Activated T-helper 1 cell treated with anti-CD3 and anti-CD28 coated beads, Interleukin-12 subunit alpha, Interleukin-12 subunit beta, Interleukin-2, Interleukin-4 antibody, amounts not matched to agents 30 ng/mL and 10 ng/mL and 1 ng/mL, durations not matched to agents 14 hours and 24 hours and 36 hours (primary cell): Measurements from ENCODE around the gene SAMD8. TPM values are rescaled to one million over a fixed set of nuclear protein-coding genes. Genes with fewer than 3 reads are reported as not detected.
A peak's percentile ranks its signal among the peaks of the same experiment; 100 is the strongest.

Source experiments
- DNase-seq: peaks from one replicate; pipeline ENCODE4 v3.0.0; 2021; ENCODE audit warnings: low spot score
- H3K27ac Mint-ChIP-seq: one replicate; pipeline ENCODE4 v1.8.0; 2021; ENCODE audit warnings: mild to moderate bottlenecking, mixed read lengths
- H3K27me3 Mint-ChIP-seq: one replicate; pipeline ENCODE4 v1.8.0; 2022; ENCODE audit warnings: mild to moderate bottlenecking, moderate library complexity, mixed read lengths; ENCODE audit not compliant: insufficient read depth
- H3K36me3 Mint-ChIP-seq: one replicate; pipeline ENCODE4 v1.8.0; 2021; ENCODE audit warnings: low read depth, mixed read lengths
- H3K4me1 Mint-ChIP-seq: one replicate; pipeline ENCODE4 v1.8.0; 2021; ENCODE audit warnings: low read depth, mixed read lengths
- H3K4me3 Mint-ChIP-seq: one replicate; pipeline ENCODE4 v1.8.0; 2021; ENCODE audit warnings: mild to moderate bottlenecking, moderate library complexity, mixed read lengths
- H3K9me3 Mint-ChIP-seq: one replicate; pipeline ENCODE4 v1.8.0; 2021; ENCODE audit warnings: mixed read lengths
- intact Hi-C: fragments of 100-400 bp; cut with micrococcal nuclease; formaldehyde crosslinking; loops from one replicate; pipeline ENCODE4 v1.15.1; 2024
- total RNA-seq: library from RNA; stranded (reverse); gene quantifications from 2 replicates; pipeline ENCODE4 v1.2.3, GENCODE V29; 2022

Gene SAMD8
- total RNA-seq: 16.2 and 16.5 TPM in 2 replicates

GRCh38 chr10:75111365-75111906, at the start of gene SAMD8:
TSS of gene SAMD8 (plus strand) at chr10:75111656. CDS start at chr10:75150529, 38,873 bp downstream.
- H3K27ac Mint-ChIP-seq: peak within 1 kb of the TSS; percentile 99
- H3K4me1 Mint-ChIP-seq: peaks cover 50% of the 10 kb centered on the region
- peak within 1 kb of the TSS; percentile 95 for H3K4me3 Mint-ChIP-seq
- intact Hi-C loops: loop anchor here (1.0 to 5.0 kb wide), 10 partner anchors 67 to 1864 kb away; partner anchors contain the start of genes ADK, AP3M1, DNAJC9 and KAT6B
- peaks cover 10% of the 10 kb centered on the region for H3K36me3 Mint-ChIP-seq
- H3K27me3 Mint-ChIP-seq: no peaks in the 10 kb centered on the region
- DNase-seq: peak; percentile 97
- H3K9me3 Mint-ChIP-seq: no peaks in the 10 kb centered on the region

GRCh38 chr10:75061709-75062505, 49.5 kb upstream of the SAMD8 start:
- H3K27ac Mint-ChIP-seq: no peak overlapping the region
- no peaks in the 10 kb centered on the region for H3K4me1 Mint-ChIP-seq
- no peak overlapping the region for H3K4me3 Mint-ChIP-seq
- intact Hi-C loops: no loop called here
- no peaks in the 10 kb centered on the region for H3K27me3 Mint-ChIP-seq
- H3K9me3 Mint-ChIP-seq: no peaks in the 10 kb centered on the region
- DNase-seq: no peak
- peaks cover 2% of the 10 kb centered on the region for H3K36me3 Mint-ChIP-seq

- DNase-seq: no peak
- intact Hi-C loops: no loop called here
- no peaks in the 10 kb centered on the region for H3K4me1 Mint-ChIP-seq
- H3K4me3 Mint-ChIP-seq: no peak overlapping the region
- no peak overlapping the region for H3K27ac Mint-ChIP-seq
- H3K27me3 Mint-ChIP-seq: no peaks in the 10 kb centered on the region
- H3K9me3 Mint-ChIP-seq: no peaks in the 10 kb centered on the region
- peaks cover 2% of the 10 kb centered on the region for H3K36me3 Mint-ChIP-seq
Measured at GRCh38 chr10:75062506-75063299, 48.8 kb upstream of the SAMD8 start.

GRCh38 chr10:75063461-75064230, 47.8 kb upstream of the SAMD8 start:
- Mint-ChIP-seq H3K27ac (no peak overlapping the region), H3K4me1 (no peaks in the 10 kb centered on the region), H3K9me3 (no peaks in the 10 kb centered on the region), H3K36me3 (peaks cover 2% of the 10 kb centered on the region), H3K27me3 (no peaks in the 10 kb centered on the region), H3K4me3 (no peak overlapping the region)
- no peak for DNase-seq
- intact Hi-C loops: no loop called here

- H3K4me3 Mint-ChIP-seq: no peak overlapping the region
- intact Hi-C loops: no loop called here
- H3K4me1 Mint-ChIP-seq: no peaks in the 10 kb centered on the region
- no peak for DNase-seq
- H3K9me3 Mint-ChIP-seq: no peaks in the 10 kb centered on the region
- H3K36me3 Mint-ChIP-seq: no peaks in the 10 kb centered on the region
- no peaks in the 10 kb centered on the region for H3K27me3 Mint-ChIP-seq
- H3K27ac Mint-ChIP-seq: no peak overlapping the region
Measured at GRCh38 chr10:75065076-75065475, 46.4 kb upstream of the SAMD8 start.

- Mint-ChIP-seq H3K27ac (no peak overlapping the region), H3K9me3 (no peaks in the 10 kb centered on the region), H3K4me3 (no peak overlapping the region), H3K4me1 (peaks cover 5% of the 10 kb centered on the region), H3K27me3 (no peaks in the 10 kb centered on the region), H3K36me3 (no peaks in the 10 kb centered on the region)
- intact Hi-C loops: no loop called here
- no peak for DNase-seq
Measured at GRCh38 chr10:75066271-75066670, 45.2 kb upstream of the SAMD8 start.

GRCh38 chr10:75067272-75067671, 44.2 kb upstream of the SAMD8 start:
- intact Hi-C loops: no loop called here

GRCh38 chr10:75068523-75068922, 42.9 kb upstream of the SAMD8 start:
- H3K4me1 Mint-ChIP-seq: peaks cover 5% of the 10 kb centered on the region
- H3K27me3 Mint-ChIP-seq: no peaks in the 10 kb centered on the region
- intact Hi-C loops: no loop called here
- H3K27ac Mint-ChIP-seq: no peak overlapping the region
- no peak for DNase-seq
- H3K36me3 Mint-ChIP-seq: no peaks in the 10 kb centered on the region
- H3K4me3 Mint-ChIP-seq: no peak overlapping the region
- H3K9me3 Mint-ChIP-seq: no peaks in the 10 kb centered on the region

More at GRCh38 chr10:75067272-75067671, 44.2 kb upstream of the SAMD8 start:
- Mint-ChIP-seq H3K4me1 (peaks cover 5% of the 10 kb centered on the region), H3K27me3 (no peaks in the 10 kb centered on the region), H3K4me3 (no peak overlapping the region), H3K27ac (no peak overlapping the region), H3K36me3 (no peaks in the 10 kb centered on the region), H3K9me3 (no peaks in the 10 kb centered on the region)
- no peak for DNase-seq

- Mint-ChIP-seq H3K27me3 (no peaks in the 10 kb centered on the region), H3K9me3 (no peaks in the 10 kb centered on the region), H3K4me1 (peaks cover 17% of the 10 kb centered on the region), H3K27ac (peak overlapping the region; percentile 34), H3K4me3 (no peak overlapping the region), H3K36me3 (no peaks in the 10 kb centered on the region)
- DNase-seq: no peak
- intact Hi-C loops: no loop called here
Measured at GRCh38 chr10:75070476-75070875, 41.0 kb upstream of the SAMD8 start.

- Mint-ChIP-seq H3K4me1 (peaks cover 19% of the 10 kb centered on the region), H3K36me3 (no peaks in the 10 kb centered on the region), H3K4me3 (no peak overlapping the region), H3K9me3 (no peaks in the 10 kb centered on the region), H3K27ac (no peak overlapping the region), H3K27me3 (no peaks in the 10 kb centered on the region)
- no peak for DNase-seq
- intact Hi-C loops: no loop called here
Measured at GRCh38 chr10:75070961-75071428, 40.5 kb upstream of the SAMD8 start.

- no peaks in the 10 kb centered on the region for H3K9me3 Mint-ChIP-seq
- no peak overlapping the region for H3K27ac Mint-ChIP-seq
Measured at GRCh38 chr10:75071756-75072155, 39.7 kb upstream of the SAMD8 start.

GRCh38 chr10:75072727-75073126, 38.7 kb upstream of the SAMD8 start:
- intact Hi-C loops: no loop called here
- Mint-ChIP-seq H3K4me1 (peaks cover 19% of the 10 kb centered on the region), H3K9me3 (no peaks in the 10 kb centered on the region), H3K36me3 (no peaks in the 10 kb centered on the region), H3K27ac (no peak overlapping the region), H3K27me3 (no peaks in the 10 kb centered on the region), H3K4me3 (no peak overlapping the region)
- DNase-seq: no peak

More at GRCh38 chr10:75071756-75072155, 39.7 kb upstream of the SAMD8 start:
- H3K27me3 Mint-ChIP-seq: no peaks in the 10 kb centered on the region
- DNase-seq: no peak
- intact Hi-C loops: no loop called here
- no peak overlapping the region for H3K4me3 Mint-ChIP-seq
- peaks cover 19% of the 10 kb centered on the region for H3K4me1 Mint-ChIP-seq
- no peaks in the 10 kb centered on the region for H3K36me3 Mint-ChIP-seq
